HEK293T (cell line): ENCODE data around the gene GRIK4.

Source experiments
- CTCF ChIA-PET: fragments of 350-600 bp; formaldehyde crosslinking; extraction: SDS; loops from one replicate; lab custom pipeline; 2021; ENCODE audit warnings: antibody characterized with exemption, inconsistent platforms; lab: Yijun Ruan, JAX
- POLR2A ChIA-PET: fragments of 350-600 bp; formaldehyde crosslinking; extraction: SDS; loops from one replicate; lab custom pipeline; 2020; ENCODE audit warnings: antibody characterized with exemption, inconsistent platforms; lab: Yijun Ruan, JAX
- DNase-seq: peaks from one replicate; pipeline ENCODE4 v3.0.0; 2012; ENCODE audit warnings: mixed read lengths; ENCODE audit errors: extremely low spot score
- ARNT ChIP-seq: fragments of 450-650 bp; IDR thresholded peaks from 2 replicates; pipeline ENCODE4 v1.6.1; 2017; ENCODE audit warnings: mild to moderate bottlenecking
- BHLHE40 ChIP-seq: fragments of 450-650 bp; IDR thresholded peaks from 2 replicates; pipeline ENCODE4 v1.6.1; 2016; ENCODE audit warnings: mild to moderate bottlenecking, moderate library complexity, borderline replicate concordance
- CTBP1 ChIP-seq: fragments of 450-650 bp; IDR thresholded peaks from 2 replicates; pipeline ENCODE4 v1.6.1; 2016; ENCODE audit warnings: borderline replicate concordance
- ELF4 ChIP-seq: fragments of 450-650 bp; IDR thresholded peaks from 2 replicates; pipeline ENCODE4 v1.6.1; 2017; ENCODE audit warnings: antibody characterized with exemption
- FOXA1 ChIP-seq: fragments of 450-650 bp; IDR thresholded peaks from 2 replicates; pipeline ENCODE4 v1.6.1; 2016; ENCODE audit warnings: mild to moderate bottlenecking
- FOXK2 ChIP-seq: fragments of 450-650 bp; IDR thresholded peaks from 2 replicates; pipeline ENCODE4 v1.6.1; 2016; ENCODE audit warnings: mild to moderate bottlenecking
- FOXM1 ChIP-seq: fragments of 450-650 bp; IDR thresholded peaks from 2 replicates; pipeline ENCODE4 v1.6.1; 2017; ENCODE audit warnings: mild to moderate bottlenecking, borderline replicate concordance
- HDGF ChIP-seq: fragments of 450-650 bp; IDR thresholded peaks from 2 replicates; pipeline ENCODE4 v1.6.1; 2017; ENCODE audit warnings: antibody characterized with exemption, borderline replicate concordance
- L3MBTL2 ChIP-seq: fragments of 450-650 bp; conservative IDR thresholded peaks from 2 replicates; pipeline ENCODE4 v1.6.1; 2016; ENCODE audit warnings: mild to moderate bottlenecking
- LEF1 ChIP-seq: fragments of 450-650 bp; IDR thresholded peaks from 2 replicates; pipeline ENCODE4 v1.6.1; 2017; ENCODE audit warnings: mild to moderate bottlenecking, borderline replicate concordance
- NFRKB ChIP-seq: fragments of 450-650 bp; IDR thresholded peaks from 2 replicates; pipeline ENCODE4 v1.6.1; 2016; ENCODE audit warnings: mild to moderate bottlenecking, moderate library complexity
- PKNOX1 ChIP-seq: fragments of 450-650 bp; IDR thresholded peaks from 2 replicates; pipeline ENCODE4 v1.6.1; 2016
- SP1 ChIP-seq: fragments of 450-650 bp; IDR thresholded peaks from 2 replicates; pipeline ENCODE4 v1.6.1; 2017
- SUZ12 ChIP-seq: fragments of 450-650 bp; IDR thresholded peaks from 2 replicates; pipeline ENCODE4 v1.6.1; 2016; ENCODE audit warnings: mild to moderate bottlenecking
- TARDBP ChIP-seq: fragments of 450-650 bp; IDR thresholded peaks from 2 replicates; pipeline ENCODE4 v1.6.1; 2016
- ZNF384 ChIP-seq: fragments of 450-650 bp; IDR thresholded peaks from 2 replicates; pipeline ENCODE4 v1.6.1; 2016

Gene GRIK4

GRCh38 chr11:120808616-120809050 lies 297.1 kb downstream of the GRIK4 start:
- TF ChIP-seq HDGF (no peak), PKNOX1 (no peak), SP1 (no peak), BHLHE40 (no peak), FOXM1 (no peak), CTBP1 (no peak), NFRKB (no peak), FOXK2 (no peak), ZNF384 (no peak), TARDBP (no peak), LEF1 (no peak), ARNT (no peak), L3MBTL2 (no peak), ELF4 (no peak), FOXA1 (no peak)
- ChIA-PET POLR2A (no interaction called here), CTCF (no interaction called here)
- no peak for DNase-seq

GRCh38 chr11:120810251-120810650 lies 298.7 kb downstream of the GRIK4 start:
- ChIA-PET POLR2A (no interaction called here), CTCF (interaction anchor here (1.0 kb wide), 1 partner anchor 14 kb away, joined by 3 read pairs; no protein-coding TSS in a partner anchor)
- DNase-seq: no peak
- TF ChIP-seq PKNOX1 (no peak), HDGF (no peak), NFRKB (no peak)

- CTCF ChIA-PET: no interaction called here
- POLR2A ChIA-PET: no interaction called here
- DNase-seq: no peak
- TF ChIP-seq SP1 (no peak), SUZ12 (no peak), FOXK2 (no peak), PKNOX1 (no peak), ELF4 (no peak), TARDBP (no peak), CTBP1 (no peak), HDGF (no peak), FOXM1 (no peak), NFRKB (no peak), L3MBTL2 (no peak), ARNT (no peak), ZNF384 (no peak), BHLHE40 (no peak)
Observed at GRCh38 chr11:120811199-120811598, 299.7 kb downstream of the GRIK4 start.

- DNase-seq: no peak
- CTCF ChIA-PET: no interaction called here
- POLR2A ChIA-PET: no interaction called here
- TF ChIP-seq TARDBP (no peak), ZNF384 (no peak), FOXA1 (no peak), CTBP1 (no peak)
Observed at GRCh38 chr11:120811731-120812130, 300.2 kb downstream of the GRIK4 start.

GRCh38 chr11:120814531-120815318 lies 303.2 kb downstream of the GRIK4 start:
- CTCF ChIA-PET: no interaction called here
- no peak for TF ChIP-seq FOXA1
- TF ChIP-seq PKNOX1: no peak
- TF ChIP-seq SUZ12: no peak
- no peak for DNase-seq
- POLR2A ChIA-PET: no interaction called here

GRCh38 chr11:120815319-120816100 lies 304.0 kb downstream of the GRIK4 start:
- POLR2A ChIA-PET: no interaction called here
- no peak for TF ChIP-seq SUZ12
- TF ChIP-seq FOXM1: no peak
- TF ChIP-seq FOXK2: no peak
- no peak for TF ChIP-seq PKNOX1
- TF ChIP-seq CTBP1: no peak
- no peak for TF ChIP-seq ZNF384
- no peak for TF ChIP-seq L3MBTL2
- TF ChIP-seq BHLHE40: no peak
- no peak for TF ChIP-seq SP1
- TF ChIP-seq TARDBP: no peak
- no peak for DNase-seq
- CTCF ChIA-PET: no interaction called here
